ENCODE data around the gene HDAC4. TPM values are rescaled to one million over a fixed set of nuclear protein-coding genes. Genes with fewer than 3 reads are reported as not detected.

Gene HDAC4
- total RNA-seq, 1 donor from 2014 or later, result 6.8 TPM

DNA sequence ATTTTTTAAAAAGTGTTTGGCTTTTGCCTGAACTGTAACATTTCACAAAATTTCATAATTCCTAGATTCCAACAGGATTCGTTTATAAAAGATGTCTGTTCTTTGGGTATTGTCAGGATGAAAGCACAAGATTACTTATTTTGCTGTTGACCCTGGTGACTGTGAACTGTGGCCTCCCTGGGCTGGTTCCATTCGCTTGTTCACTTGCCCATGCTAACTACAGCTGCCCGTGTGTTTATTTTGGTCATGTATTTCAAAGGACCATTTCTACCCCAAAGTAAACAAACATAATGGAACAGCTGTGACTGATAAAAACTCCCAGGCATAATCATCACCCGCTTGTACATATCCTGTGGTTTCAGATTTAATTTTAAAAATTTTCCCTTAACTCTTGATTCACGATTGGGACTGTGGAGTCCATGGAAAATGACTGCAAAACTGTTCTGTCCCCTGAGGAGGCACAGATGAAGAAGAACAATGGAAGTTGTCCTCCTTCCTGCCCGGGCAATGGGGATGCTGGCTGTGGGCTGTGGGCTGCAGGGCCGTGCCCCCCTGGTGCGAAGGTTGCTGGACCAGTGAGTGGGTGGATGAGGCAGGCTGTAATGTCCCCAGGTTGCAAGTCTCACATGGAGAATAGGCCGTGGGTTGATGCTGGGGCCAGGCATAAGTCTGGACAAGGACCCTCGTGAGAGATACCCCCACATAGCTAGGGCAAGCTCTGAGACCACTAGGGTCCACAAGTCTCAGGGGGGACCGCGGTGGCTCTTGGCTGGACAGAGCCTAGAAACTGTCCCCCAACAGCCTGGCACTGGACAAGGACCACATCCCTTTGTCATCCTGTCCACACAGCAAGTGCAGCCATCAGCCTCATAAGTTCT, 28.9 kb upstream of the HDAC4 start:
- DNase-seq (ENCODE audit: low read depth, low spot score), result no peak

DNA sequence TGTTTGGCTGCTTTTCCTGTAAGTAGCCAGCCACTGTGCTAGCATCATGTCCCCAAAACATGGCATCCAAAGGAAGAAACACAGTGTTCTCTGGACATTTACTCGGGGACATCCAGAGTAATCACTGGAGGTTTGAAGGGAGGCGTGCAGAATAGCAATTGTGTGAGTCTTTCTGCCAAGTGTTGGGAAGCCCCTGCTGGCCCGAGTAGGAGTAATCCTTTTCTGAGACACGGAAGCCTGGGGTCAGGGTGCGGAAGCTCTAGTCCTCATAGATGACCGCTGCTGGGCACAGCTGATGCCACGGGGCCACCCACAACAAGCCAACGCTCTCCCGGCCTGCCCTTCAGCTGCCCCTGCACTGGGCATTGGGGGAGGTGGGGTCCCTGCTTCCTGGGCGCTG, 24.8 kb upstream of the HDAC4 start:
- no peak for DNase-seq (ENCODE audit: low read depth, low spot score)

DNA sequence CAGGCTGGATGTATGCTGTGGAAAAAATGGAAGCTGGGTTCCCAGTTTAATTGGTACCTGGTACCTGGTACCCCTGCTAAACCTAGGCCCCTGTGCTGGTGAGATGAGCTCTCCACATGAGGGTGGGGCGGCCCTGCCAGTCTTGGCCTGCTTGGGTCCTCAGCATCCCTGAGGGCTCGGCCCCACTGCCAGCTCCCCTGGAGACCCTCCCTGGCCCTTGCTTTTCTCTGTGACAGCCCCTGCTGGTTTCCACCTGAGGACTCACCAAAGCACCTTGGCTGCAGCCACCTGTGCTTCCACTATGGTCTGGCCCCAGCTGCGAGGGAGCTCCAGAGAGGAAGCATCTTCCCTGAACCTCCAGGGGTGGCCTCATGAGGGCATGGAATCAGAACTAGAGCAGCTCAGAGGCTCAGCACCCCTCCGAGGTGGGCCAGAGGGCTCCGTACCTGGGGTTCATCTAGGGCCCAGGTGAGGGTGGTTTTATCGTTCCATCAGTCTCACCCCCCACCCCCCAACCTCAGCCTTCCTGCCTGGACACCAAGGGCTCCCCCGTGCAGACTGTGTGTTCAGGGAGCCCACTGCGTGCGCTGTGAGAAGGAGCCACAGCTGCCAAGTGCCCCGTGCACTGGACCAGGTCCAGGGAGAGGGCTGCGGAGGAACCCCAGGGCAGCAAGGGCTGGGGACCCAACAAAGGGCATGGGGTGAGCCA, 23.7 kb upstream of the HDAC4 start:
- no peak for DNase-seq (ENCODE audit: low read depth, low spot score)

DNA sequence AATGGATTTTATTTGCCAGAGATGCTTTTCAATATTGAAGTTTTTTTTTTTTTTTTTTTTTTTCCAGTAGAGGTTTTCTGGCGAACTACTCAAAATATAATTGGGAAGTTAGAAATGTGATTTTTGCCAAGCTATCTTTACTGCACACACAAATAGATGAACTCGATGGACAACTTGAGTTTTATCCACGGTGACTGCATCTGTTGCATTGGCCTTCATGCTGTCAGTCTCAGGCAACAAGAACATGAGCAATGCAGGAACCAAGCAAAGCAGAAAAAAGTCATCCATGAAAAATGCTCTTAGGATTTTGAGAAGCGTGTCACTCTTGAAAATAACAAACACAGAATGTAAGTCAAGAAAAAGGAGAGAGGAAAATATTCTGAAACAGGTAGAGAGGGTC, 22.7 kb upstream of the HDAC4 start:
- DNase-seq (ENCODE audit: low read depth, low spot score), result no peak

DNA sequence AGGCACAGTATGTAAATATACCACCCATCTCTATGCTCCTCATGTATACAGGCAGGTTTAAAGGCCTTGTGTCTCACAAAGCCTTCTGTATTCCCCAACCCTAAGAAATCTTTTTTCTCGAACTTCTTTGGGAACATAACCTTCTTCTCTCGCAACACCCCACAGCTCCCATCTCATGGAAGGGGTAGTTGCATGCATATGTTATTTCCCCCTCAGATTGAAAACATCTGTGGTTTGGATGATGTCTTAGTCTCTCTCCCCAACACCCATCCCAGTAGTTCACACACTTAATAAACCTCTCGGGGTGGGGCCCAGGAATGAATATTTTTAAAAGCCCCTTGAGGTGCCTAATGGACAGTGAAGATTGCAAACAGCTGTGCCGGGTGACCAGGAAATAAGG, 21.0 kb upstream of the HDAC4 start:
- DNase-seq (ENCODE audit: low read depth, low spot score), result no peak

DNA sequence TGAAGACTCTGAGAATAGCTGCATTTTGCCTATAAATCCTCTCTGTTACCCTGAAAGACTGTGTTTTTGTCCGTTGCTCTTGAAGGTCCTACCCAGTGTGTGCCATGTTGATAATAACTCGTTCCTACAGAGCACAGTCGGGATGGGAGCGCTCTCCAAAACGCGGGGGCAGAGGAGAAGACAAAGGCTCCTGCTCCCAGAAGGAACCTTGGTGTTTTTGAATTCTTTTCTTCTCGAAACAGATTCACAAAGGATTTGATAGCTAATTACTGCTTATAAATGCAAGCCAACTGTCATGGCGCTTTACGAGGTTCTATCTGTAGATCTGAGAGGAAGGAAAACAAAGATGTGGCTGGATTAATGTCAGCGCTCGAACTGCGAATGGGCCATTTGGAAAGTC, 19.3 kb upstream of the HDAC4 start:
- DNase-seq (ENCODE audit: low read depth, low spot score), result no peak

DNA sequence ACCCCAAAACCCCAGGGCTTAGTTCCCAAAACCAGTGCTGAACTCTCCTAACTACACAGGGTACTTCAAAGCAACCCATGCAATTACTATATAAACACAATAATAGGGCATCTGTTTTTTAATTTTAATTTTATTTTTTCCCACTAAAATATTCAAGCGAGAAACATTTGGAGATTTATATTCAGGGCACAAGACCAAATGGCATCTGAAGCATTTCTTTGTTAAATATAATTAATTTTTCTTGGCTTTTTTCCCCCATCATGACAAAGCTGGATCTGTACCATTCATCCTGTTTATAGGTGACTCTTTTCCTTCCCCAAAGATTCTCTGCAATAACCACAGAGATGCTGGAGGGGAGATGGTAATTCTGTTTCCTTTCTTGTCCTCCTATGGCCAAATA, 18.1 kb upstream of the HDAC4 start:
- DNase-seq (ENCODE audit: low read depth, low spot score), result no peak

DNA sequence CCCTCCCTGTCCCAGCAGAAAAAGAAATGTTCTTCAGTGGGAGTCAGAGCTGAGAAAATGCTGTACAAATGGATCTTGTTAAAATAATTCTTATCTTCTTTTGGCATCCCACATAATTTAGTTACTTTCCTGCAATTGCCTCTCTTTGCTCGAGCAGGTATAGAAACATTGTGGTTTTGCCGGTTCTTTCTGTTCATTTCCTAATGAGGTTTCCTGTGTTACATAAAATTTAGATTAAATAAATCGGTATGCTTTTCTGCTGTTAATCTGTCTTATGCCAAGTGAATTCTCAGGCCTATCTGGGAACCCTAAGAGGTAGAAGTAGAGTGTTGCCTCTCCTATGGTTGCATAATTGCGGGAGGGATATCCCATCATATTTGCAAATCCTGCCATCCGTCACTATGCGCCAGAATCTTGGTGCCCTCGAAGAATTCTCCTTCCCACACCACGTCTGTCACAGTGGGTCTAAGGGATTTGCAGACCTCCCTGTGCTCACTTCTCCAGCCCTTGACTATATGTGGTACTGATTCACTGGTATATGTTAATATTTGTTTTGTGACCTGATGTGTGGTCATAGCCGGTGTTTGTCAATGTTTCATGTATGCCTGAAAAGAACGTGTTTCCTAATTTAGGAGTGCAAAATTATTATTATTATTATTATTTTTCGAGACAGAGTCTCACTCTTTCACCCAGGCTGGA, 12.2 kb upstream of the HDAC4 start:
- DNase-seq (ENCODE audit: low read depth, low spot score), result no peak

DNA sequence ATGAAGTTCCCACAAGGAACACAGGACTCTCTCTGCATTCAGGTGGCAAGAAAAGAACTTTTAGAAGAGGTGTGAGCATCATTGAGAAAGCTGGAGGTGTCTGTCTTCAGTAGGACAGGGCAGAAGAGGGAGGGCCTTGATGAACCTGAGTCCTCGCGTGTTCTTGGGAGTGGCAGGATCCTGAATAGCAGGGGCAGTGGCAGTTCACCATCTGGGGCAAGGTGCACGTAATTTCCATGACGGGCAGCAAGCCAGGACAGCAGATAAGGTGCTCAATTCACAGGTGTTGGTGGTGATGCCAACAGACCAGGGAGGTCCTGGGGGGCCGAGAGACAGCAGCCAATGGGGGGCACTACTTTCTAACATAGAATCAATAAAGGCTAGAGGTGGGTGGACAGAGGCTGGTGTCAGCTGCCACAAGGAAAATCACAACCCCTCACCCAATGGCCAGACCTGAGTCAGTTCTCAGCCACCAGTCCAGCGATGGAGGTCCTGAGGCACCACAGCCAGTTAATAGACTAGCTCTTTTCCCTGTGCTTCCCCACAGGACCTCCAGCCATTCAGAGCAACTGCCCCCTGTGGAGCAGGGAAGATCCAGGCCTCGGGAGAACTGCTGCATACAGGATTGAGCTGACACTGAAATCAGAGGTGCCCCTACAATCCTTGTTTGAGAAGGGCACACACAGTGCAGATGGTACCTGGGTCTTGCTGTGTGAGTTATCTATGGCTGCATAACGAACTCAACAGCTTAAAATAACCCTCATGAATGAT, 10.9 kb upstream of the HDAC4 start:
- DNase-seq (ENCODE audit: low read depth, low spot score), result no peak

DNA sequence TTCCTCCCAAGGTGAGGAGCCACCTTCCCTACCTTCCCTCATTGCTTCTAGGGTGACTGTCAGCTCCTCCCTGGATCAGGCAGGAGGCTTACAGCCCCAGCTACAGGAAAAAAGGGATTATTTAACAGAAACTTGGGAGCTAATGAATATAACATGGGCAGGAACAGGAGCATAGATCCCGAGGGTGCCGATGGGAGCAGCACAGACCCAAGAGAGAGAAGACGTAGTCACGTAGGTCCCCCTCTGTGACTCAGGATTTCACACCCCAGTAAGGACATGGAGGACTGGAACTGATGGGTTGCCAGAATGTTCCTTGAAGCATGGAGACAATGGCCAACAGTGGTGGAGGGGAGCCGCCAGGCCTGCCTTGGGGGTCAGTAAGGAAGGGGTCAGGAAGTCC, 10.3 kb upstream of the HDAC4 start:
- DNase-seq (ENCODE audit: low read depth, low spot score), result no peak

DNA sequence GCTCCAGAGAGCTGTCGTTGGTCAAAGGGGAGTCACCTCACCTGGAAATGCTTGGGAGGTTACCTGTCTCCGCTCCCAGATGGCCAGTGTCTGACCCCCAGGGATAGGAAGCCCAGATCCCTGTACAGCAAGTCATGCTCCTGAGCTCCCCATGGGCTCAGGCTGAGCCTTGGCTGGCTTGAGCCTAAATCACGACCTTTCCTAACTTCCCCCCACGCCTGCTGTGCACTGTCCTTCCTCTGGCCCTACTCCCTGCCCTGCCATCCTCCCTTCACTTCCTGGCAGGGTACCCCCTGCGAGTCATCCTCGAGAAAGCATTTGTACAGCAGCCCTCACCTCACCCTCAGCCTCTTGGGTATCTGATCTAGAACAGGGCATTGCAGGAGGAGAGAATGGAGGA, 9.2 kb upstream of the HDAC4 start:
- no peak for DNase-seq (ENCODE audit: low read depth, low spot score)

DNA sequence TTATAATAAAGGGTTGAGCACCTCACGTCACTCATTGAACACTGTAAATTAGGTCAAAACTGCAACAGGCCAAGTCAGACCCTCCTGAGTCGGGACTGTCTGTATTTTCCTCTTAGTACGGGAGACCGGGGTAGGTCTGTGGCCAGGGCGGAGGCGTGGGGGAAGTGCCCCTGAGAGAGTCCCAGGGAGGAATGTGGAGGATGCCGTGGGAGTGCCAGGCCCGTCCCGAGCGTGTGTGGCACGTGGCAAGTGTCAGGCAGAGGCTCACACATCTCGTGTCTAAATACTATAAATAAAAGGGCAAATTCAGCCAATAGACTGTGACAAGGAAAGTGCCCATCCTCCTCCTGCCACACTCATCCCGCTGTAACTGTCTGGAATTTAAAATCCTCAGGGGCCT, 6.3 kb upstream of the HDAC4 start:
- DNase-seq (ENCODE audit: low read depth, low spot score), result no peak

DNA sequence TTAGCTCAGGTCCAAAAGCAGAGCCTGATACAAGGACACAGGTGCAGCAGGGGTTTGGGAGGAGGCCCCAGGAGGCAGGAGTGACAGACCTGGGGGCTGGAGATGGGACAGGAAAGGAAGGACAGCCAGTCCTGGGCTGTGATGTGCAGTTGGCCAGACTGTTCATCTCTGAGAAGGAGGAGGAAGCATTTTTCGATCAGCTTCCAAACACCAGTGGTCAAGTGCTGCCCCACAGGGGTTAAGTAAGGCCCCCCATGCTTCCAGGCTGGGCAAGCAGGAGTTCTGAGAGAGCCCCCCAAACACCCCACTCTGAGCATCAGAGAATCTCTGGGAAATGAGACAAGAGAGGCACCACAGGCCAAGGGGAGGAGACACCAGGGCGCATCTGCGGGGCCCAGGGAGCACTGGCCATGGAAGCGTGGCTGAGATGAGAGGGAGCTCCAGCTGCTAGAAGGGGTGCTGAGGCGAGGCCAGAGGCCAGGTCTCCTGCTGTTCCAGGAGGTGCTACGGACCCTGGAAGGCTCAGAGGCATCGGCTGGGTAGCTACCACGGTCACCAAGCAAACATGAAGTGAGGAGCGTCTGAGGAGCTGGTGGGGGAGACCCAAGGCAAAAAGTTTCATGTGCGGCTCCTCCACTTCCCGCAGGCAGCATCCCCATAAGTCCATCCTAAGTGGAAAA, 5.6 kb upstream of the HDAC4 start:
- no peak for DNase-seq (ENCODE audit: low read depth, low spot score)

DNA sequence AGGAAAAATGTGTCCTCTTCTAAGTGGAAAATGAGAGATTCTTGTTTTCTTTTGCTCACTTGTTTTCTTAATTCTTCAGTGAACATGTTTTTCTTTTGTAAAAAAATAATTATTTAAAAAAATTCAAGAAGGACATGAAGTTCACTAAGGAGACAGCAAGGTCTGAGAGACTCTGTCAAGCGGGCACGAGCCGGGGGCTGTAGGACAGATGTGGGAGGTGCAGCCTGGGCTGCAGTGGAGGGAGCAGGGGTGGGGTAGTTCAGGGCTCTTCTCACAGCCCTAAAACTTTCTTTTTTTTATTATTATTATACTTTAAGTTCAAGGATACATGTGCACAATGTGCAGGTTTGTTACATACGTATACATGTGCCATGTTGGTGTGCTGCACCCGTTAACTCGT, 4.3 kb upstream of the HDAC4 start:
- no peak for DNase-seq (ENCODE audit: low read depth, low spot score)

DNA sequence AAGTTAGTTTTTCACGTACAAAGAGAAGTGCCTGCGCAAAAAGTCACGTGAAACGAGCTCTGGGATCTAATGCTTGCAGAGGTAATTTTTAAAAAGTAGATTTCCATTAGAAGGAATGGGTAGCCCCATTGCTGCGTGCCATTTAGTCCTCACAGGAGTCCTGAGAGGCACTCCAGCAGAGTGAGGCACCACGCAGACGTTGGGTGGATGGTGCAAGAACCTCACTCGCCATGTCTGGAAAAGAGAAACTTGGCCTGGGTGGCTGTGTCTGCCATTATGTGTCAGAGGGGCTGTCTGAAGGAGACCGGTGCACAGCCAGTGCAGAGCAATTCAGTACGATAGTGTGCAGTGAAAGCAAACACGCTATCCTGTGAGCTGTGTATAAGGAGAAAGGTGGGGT, 1.8 kb upstream of the HDAC4 start:
- DNase-seq (ENCODE audit: low read depth, low spot score), result no peak

DNA sequence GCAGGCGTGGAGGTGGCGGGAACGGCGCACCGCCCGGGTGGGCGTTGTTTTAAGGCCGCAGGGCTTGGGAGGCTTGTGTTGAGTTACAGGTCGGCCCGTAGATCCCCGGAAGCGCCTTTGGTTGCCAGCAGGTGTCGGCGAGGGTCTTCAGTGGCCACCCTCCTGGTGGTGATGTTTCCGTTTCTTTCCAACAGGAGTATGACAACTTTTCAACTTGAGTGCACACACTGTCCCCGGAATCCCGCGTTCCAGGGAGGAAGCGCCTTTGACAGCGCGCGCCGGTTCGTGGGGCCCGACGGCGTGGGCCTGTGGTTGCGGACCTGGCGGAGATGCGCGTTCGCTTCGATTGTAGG, 1.0 kb upstream of the HDAC4 start:
- no peak for DNase-seq (ENCODE audit: low read depth, low spot score)

DNA sequence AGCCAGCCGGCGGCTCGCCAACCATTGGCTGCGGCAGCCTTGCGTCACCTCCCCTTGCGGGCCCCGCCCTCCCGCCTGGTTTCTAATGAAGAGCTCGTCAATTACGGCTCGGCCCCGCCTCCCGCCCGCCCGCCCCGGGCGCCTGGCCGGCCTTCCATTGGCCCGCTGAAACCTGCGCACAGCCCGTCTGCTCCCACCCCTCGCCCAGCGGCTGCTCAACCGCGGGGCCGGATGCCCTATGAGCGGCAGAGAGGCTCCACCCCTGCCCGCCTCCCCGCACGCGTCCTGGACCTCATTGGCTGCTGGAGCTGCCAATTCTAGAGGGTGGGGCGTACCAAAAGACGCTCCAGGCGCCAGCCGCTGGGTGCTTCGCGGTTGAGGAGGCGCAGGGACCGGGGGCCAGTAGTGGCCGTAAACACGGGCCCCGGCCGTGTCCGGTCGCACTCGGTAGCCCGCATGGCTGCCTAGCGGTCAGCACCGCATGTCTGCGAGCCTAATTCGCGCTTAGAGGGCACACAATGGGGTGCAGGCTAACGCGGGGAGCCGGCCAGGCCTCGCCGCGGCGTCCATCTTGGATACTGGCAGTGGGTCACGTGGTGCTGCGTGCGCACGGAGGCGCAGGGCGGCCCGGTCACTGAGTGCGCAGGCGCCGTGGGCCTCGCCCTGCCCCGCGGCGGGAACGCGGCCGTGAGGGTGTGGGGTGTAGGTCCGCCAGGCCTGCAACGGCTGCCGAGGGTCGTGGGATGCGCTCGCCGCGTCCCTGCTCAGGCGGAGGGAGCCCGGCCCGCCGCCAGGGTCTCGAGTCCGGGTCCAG, 454 bp upstream of the HDAC4 start:
- peak; percentile 96 for DNase-seq (ENCODE audit: low read depth, low spot score)

DNA sequence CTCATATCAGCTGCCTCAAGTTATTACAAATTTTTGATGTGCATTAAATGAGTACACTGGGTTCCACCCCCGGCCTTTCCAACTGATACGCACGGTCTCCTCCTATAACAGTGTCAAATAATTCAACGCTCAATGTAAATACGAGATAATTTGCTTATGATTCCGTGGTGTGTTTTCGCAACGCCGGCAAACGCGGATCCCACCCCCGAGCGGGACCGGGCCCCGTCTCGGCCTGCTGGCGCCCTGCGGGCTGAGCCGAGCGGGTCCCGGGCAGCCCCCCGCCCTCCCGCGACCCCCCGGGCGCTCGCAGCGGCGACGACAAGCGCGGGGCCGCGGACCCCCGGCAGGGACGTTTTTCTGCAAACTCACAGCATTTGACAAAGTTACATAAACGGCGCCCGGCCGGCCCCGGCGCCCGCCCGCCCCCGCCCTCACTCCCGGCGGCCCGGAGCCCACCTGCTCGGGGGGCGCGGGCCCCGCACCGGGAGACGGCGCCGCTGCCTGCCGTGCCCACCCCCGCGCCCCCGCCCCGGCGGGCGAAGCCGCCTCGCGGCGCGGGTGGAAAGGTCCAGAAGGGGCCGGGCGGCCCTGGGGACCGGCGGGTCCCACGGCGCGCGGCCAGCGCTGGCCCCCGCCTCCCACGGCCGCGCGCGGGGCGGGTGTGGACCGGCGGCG, 762 bp downstream of the HDAC4 start:
- no peak for DNase-seq (ENCODE audit: low read depth, low spot score)

DNA sequence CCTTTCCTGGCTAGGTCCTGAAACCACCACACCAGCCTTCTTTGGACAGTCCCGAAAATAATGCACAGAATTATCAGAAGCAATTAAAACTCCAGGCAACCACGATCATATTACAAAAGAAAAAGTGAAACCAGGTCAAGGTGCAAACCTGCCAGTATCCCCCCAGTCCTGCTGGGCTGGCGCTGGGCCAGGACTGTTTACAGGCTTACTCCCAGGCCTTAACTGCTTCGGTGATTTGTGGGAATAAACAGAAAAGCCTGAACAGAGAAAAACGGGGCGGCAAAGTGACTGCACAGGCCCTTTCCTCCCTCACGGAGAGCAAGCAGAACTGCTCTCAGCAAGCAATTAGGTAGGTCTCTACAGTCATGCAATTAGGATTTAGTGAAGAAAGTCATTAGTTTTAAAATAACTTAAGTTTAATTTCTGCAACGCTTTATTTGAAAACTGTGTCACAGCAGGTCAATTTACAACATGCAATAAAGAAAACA, 1.3 kb downstream of the HDAC4 start:
- no peak for DNase-seq (ENCODE audit: low read depth, low spot score)

DNA sequence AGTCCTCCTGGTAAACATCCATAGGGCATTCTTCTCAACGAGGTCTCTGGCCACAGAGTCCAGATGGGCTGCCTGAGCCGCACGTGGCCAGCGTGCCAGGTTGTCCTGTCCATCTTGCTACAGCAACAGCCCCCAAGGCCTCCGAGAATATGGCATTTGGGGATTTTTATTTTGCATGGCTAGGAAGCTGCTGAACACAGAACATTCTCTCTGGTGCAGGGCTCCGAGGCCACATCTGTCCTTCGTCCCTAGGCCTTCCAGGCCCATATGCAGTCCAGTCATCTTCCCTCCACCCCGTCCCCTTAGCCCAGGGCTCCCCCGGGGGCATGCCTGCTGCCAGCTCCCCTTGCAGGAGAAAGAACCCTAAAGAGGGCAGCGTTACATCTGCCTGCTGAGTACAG, 2.3 kb downstream of the HDAC4 start:
- DNase-seq (ENCODE audit: low read depth, low spot score), result no peak
